HG03064 (cell line): ENCODE measurements around the gene PHC2.

Experiments
- ATAC-seq: cut with Tn5 transposase; IDR thresholded peaks from one replicate; pipeline ENCODE4 v1.9.1; 2021; ENCODE audit warnings: low read depth; ENCODE audit not compliant: unreplicated experiment

Gene PHC2

GRCh38 chr1:33353531-33353930, 77.4 kb downstream of the PHC2 start:
- ATAC-seq, result no peak

- no peak for ATAC-seq
These were observed 79.6 kb downstream of the PHC2 start for GRCh38 chr1:33351281-33351660.

- no peak for ATAC-seq
These were observed 80.1 kb downstream of the PHC2 start for GRCh38 chr1:33350611-33351280.

GRCh38 chr1:33349778-33350610, 80.9 kb downstream of the PHC2 start:
- ATAC-seq, result peak; percentile 74

GRCh38 chr1:33349081-33349759, 81.7 kb downstream of the PHC2 start:
- ATAC-seq, result peak; percentile 34

- ATAC-seq, result no peak
These were observed 82.2 kb downstream of the PHC2 start for GRCh38 chr1:33348676-33349080.

- ATAC-seq, result no peak
These were observed 82.7 kb downstream of the PHC2 start for GRCh38 chr1:33348194-33348593.

GRCh38 chr1:33347650-33347992, 83.3 kb downstream of the PHC2 start:
- ATAC-seq, result no peak

- ATAC-seq, result no peak
These were observed 83.8 kb downstream of the PHC2 start for GRCh38 chr1:33346927-33347649.

- no peak for ATAC-seq
These were observed 84.4 kb downstream of the PHC2 start for GRCh38 chr1:33346533-33346926.

GRCh38 chr1:33344896-33345560, 85.9 kb downstream of the PHC2 start:
- no peak for ATAC-seq

GRCh38 chr1:33343539-33343938, 87.4 kb downstream of the PHC2 start:
- ATAC-seq, result no peak

GRCh38 chr1:33342041-33342723, 88.7 kb downstream of the PHC2 start:
- ATAC-seq, result no peak

- no peak for ATAC-seq
These were observed 89.7 kb downstream of the PHC2 start for GRCh38 chr1:33341190-33341589.

- no peak for ATAC-seq
These were observed 91.5 kb downstream of the PHC2 start for GRCh38 chr1:33339413-33339812.

- ATAC-seq, result no peak
These were observed 92.3 kb downstream of the PHC2 start for GRCh38 chr1:33338440-33339211.

- ATAC-seq, result no peak
These were observed 92.9 kb downstream of the PHC2 start for GRCh38 chr1:33338048-33338439.

GRCh38 chr1:33337441-33337840, 93.5 kb downstream of the PHC2 start:
- ATAC-seq, result no peak

- ATAC-seq, result no peak
These were observed 94.3 kb downstream of the PHC2 start for GRCh38 chr1:33336580-33336979.
